ENCODE results near the gene GADD45B.
"Not testable (repeated sequence)": the region's sequence is repeated elsewhere in the genome, so short reads cannot be mapped to it uniquely, and the experiment has no call there.

The GADD45B gene

DNA sequence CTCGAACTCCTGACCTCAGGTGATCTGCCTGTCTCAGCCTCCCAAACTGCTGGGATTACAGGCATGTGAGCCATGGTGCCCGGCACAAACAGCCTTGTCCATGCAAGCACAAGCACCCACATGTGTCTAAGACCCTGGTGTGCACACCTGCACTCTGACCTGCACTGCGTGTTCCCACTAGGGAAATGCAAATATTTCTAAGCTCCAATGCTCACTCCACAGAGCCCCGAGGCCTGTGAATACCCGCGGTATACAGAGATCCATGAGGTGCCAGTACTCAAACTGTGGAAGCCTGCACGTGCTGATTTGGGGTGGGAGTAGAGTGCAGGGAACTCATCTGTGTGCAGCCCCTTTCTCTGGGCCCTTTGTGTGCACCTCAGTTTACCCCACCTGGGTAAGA, 14.7 kb downstream of the GADD45B start:
- no peak for FAIRE-seq

DNA sequence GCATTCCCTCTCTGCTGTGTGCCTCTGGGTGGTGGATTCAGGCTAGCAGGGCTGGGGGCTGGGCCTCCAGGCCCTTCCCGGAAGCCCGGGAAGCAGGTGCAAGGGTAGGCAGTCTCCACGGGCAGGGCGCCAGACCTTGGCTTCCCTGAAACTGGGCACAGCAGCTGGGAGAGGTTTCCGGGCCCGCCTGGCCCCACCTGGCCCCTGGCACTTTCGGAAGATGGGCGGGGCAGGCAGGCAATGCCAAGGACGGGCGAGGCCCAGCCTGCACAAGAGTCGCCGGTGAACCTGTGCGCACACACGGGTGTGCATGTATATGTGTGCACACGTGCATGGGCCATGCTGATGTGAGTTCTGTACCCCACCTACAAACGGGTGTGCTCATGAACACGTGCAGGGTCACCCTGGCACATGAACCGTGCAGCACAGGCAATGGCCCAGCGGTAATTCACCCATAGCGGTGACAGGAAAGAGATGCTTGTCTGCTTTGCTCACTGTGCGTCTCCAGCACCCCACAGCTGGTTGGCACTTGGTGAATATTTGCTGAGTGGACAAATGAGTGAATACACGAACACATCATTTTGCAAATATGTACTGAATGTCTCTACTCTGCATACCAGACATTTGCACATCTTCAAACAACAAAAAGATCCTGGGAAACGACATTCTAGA, 15.3 kb downstream of the GADD45B start:
- FAIRE-seq, result no peak

DNA sequence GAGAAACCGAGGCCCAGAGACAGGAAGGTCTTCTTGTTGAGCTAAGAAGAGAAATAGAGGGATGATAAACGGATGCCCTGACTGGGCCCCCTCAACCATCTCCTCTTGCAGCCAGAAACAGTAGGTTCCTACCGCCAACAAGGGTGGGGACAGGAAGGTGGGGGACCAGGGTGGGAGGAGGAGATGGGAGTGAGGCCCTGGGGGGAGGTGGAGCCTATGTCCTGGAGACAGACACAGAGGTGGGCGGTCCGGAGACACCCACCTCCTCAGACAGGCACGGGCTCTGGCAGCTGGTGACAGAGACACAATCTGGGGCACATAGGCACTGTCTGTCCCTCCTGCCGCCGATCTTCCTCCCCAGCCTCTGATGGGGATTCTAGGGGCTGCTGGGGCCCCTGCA, 16.9 kb downstream of the GADD45B start:
- FAIRE-seq, result no peak

DNA sequence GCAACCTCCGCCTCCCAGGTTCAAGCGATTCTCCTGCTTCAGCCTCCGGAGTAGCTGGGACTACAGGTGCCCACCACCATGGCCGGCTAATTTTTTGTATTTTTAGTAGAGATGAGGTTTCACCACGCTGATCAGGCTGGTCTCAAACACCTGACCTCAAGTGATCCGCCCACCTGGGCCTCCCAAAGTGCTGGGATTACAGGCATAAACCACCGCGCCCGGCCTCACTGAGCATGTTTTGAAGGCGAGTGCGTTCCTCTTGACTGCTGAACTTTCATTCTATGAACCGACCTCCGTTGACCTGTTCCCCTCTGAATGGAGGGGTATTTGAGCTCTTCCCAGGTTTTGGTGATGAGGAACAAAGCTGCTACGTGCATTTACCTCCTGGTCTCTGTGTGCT, 17.5 kb downstream of the GADD45B start:
- not testable (repeated sequence) for FAIRE-seq

DNA sequence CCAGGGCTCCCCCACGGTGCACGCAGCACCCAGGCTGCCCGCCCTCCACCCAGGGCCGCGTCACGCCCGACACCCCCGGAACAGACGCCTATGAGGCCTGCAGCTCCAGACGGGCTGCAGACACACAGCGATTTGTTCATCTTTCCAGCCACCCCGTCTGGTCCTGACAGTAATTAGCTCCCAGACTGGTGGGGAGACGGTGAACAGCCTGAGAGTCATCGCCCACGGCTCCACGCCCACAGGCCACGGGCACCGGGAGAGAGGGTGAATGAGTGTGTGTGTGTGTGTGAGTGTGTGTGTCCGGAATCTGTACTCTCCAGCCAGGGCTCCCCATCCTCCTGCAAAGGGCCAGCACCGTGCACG, 18.1 kb downstream of the GADD45B start:
- FAIRE-seq, result no peak

DNA sequence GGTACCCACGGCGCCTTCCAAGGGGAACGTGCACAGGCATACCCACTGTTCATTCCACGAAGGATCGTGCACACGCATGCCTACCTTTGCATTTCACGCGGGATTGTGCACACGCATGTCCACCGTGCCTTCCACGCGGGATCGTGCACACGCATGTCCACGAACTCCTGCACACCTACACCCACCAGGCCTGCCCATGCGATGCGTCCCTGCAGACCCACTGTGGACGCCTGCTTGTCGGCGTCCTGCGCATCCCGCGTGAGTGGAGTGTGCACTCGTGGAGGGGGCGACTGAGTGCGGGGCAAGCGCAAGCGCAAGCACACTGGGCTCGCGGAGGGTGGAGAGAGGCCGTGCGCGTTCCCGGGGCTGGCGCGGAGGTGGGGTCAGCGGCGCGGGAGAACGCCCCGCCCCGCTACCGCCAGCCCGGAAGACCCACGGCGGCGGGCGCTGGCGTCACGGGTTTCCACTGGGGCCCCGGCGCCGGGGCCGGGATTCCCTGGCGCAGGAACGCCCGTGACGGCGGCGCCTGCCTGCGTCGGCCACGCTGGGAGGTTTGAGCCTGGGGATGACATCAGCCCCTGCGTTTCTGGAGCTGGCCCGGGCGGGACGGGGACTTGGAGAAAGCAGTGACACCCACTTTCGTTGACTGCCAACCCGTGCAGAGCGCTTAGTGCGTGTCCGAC, 18.7 kb downstream of the GADD45B start:
- no peak for FAIRE-seq

DNA sequence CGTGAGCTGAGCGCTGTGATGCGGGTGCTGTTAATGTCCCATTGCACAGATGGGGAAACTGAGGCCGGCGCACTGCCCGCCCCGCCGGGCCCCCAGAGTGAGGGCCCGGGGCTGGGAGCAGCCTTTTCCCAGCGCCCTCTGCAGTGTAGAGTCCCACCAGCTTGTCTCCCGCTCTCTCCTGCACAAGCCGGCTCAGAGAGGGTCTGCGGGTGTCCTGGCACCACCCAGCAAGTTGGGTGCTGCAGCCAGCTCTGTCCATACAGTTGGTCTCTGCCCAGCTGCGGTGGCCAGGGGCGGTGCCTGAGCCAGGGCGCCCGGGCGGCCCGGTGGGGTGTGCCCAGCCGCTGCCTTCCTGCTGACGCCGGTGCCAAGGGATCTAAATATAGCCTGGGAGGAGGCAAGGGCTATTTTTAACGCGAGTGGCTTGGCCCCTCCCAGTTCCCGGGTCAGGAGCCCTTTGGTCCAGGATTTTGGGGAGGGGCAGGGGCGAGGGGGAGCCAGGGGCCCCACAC, 19.3 kb downstream of the GADD45B start:
- no peak for FAIRE-seq

DNA sequence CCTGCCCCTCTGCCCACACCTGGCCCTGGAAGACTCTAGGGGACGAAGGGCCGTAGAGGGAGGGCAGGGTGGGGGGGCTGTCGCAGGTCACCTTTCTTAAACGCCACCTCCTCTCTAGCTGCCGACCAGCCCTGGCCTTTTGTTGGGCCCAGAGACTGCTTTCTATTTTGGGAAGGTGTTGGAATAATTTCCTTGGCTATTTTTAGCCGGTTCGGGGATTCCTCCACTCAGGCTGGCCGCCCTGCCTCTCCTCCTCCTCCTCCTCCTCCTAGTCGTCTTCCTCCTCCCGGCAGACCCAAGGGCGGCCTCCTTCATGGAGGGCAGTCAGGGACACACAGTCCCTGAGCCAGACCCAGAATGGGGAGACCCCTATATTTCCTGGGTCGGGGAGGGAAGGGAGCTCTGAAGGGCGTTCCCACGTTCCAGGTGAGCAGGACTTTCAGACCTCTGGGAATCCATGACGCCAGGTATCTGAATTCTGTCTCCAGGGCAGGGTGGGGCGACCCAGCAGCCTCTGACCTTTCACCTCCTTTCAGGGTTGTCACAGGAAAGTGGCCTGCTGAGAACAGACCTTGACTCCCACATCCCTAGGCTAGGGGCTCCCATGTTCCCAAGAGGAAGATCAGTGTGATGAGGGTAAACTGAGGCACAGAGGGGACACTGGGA, 19.9 kb downstream of the GADD45B start:
- no peak for FAIRE-seq

DNA sequence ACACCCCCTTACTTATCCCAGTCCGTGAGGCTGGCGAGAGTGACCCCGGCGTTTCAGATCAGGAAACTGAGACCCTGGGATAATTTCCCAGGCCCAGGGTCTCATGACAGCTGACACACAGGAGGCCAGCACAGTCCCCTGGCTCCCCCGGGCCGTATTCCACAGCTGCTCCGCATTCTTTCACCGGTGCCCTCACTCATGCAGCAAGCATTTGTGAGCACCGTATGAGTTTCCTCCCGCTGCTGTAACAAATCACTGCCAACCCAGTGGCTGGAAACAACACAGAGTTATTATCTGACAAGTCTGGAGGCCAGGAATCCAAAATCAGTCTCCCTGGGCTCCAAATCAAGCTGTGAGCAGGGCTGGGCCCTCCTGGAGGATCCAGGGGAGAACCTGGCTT, 21.3 kb downstream of the GADD45B start:
- FAIRE-seq, result no peak

DNA sequence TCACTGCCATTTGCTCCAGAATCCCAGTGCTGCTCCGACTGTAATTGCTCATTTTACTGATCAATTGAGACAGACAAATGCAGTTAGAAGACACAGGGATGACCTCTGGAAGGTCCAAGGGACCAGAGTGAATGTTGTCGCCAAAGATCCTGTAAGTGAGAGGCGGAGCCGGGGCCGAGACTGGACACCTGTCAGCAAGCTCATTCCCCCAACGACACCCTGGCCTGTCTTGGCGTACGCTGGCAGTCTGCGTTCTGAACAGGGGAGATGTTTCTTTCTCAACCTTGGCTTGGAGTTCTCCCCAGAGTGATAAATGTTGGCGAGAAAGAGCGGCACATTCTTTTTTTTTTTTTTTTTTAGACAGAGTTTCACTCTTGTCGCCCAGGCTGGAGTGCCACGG, 24.2 kb downstream of the GADD45B start:
- no peak for FAIRE-seq

DNA sequence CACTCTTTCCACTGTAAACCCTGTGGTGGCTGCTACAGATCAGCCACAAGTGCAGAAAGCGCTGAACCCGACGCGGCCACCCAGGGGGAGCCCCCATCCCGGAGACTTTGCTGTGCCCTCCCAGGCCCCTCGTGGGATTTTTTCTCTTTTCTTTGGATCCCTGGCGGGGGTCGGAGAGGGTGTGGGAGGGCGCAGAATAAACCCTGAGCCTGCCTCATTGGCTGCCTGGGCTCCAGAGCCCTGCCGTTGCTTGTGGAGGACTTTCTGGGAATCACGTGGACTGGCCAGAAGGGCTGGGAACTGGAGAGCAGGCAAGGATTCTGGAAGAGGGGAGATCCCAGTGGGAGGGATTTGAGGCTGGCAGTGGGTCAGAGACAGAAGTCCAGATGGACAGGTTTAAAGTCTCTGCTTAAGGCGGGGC, 24.9 kb downstream of the GADD45B start:
- no peak for FAIRE-seq

DNA sequence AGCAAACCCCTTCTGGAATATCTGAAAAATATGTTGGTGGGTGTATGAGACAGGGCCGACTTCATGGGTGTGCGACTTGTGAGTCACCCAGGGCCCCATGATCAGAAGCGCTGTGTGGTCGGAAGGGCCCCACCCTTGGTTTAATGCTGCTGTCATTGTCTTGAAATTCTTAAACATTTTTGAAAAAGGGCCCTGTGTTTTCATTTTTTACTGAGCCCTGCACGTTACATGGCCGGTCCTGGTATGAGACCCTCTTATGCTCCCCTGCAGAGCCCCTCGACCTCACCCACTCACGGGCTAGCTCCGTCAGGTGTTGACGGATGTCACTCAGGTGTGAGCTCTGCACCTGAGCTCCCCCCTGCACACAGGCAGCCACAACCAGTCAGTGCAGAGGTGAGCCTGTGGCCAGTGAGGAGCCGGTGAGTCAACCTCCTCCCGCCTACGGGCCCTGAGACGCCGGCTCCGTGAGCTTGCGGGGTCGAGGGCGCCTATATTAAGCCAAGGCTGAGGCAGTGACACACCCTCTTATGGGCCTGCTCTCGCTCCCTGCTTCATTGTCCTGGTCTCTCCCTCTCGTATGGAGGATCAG, 27.7 kb downstream of the GADD45B start:
- no peak for FAIRE-seq

DNA sequence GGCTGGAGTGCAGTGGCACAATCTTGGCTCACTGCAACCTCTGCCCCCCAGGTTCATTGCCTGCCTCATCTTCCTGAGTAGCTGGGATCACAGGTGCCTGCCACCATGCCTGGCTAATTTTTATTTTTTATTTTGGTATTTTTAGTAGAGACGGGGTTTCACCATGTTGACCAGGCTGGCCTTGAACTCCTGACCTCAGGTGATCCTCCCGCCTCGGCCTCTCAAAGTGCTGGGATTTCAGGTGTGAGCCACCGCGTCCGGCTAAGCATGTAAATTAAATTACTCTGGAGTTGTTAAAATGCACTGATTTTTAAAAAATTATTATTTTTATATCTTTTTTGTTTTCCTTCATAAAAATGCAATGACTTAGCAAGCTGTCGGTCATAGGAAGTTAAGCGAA, 30.7 kb downstream of the GADD45B start:
- not testable (repeated sequence) for FAIRE-seq

DNA sequence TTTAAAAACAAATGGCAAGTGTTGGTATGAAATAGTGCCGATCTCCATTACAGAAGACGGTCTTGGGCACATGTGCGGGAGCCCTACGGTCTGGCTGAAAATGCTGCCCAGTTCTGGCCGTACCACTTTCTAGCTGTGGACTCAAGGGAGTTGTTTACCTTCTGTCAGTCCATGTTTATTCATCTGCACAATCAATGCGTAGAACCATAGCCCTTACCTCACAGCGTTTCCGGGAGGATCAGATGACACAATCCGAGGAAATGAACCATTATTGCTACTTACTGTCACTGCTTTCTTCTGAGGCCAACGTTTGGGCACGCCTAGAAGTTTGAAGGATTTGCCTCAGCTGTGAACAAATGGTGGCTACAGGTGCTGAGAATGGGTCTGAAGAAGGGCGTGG, 31.2 kb downstream of the GADD45B start:
- FAIRE-seq, result peak; percentile 97

DNA sequence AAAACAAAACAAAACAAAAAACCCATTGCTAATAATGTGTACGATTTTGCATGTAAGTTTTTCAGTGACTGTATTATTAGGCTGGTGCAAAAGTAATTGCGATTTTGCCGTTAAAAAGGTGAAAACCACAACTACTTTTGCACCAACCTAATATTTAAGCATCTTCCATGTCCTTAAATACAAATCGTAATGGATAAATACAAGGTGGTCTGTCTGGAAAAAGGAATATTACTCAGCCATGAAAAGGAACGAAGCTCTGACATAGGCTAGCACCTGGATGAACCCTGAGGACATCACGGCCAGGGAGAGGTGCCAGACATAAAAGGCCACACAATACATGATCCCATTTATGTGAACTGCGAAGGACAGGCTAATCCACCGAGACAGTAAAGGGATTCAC, 33.2 kb downstream of the GADD45B start:
- FAIRE-seq, result no peak

DNA sequence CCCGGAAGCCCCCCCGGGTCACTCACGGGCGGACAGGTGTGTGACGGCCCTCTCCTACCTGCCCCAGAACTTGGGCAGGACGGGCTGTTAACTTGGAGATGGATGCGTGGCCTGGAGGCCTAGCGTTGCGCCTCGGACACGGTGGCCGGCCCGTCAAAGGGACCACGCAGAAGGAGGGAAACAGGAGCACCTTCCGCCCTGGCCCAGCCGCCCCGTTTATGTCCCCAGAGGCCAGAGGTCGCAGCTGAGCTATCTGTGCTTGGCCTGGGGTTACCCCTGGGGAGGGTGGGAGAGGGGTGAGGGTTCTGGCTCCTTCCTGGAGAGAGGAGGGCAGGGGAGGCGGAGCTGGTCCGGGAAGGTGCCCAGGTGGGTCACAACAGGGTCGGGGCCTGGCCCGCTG, 35.6 kb downstream of the GADD45B start:
- FAIRE-seq, result no peak

DNA sequence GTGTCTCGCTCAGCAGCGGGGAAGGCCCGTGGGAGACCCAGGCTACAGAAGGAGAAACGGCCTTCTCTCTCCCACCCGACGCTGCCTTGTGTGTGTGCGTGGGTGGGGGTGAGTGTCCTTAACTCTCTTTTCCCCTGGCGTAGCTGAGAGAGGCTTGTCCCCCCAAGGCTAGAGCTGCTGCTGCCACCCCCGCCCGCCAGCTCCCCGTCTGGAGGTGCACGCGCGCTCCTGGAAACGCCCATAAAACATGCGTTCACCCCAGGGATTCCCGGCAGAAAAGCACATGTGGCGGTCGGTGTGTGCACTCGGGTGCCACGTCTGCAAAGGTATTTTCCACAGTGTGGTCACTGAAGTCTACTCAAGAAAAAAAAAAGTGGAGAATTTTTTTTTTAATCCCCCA, 36.1 kb downstream of the GADD45B start:
- no peak for FAIRE-seq

DNA sequence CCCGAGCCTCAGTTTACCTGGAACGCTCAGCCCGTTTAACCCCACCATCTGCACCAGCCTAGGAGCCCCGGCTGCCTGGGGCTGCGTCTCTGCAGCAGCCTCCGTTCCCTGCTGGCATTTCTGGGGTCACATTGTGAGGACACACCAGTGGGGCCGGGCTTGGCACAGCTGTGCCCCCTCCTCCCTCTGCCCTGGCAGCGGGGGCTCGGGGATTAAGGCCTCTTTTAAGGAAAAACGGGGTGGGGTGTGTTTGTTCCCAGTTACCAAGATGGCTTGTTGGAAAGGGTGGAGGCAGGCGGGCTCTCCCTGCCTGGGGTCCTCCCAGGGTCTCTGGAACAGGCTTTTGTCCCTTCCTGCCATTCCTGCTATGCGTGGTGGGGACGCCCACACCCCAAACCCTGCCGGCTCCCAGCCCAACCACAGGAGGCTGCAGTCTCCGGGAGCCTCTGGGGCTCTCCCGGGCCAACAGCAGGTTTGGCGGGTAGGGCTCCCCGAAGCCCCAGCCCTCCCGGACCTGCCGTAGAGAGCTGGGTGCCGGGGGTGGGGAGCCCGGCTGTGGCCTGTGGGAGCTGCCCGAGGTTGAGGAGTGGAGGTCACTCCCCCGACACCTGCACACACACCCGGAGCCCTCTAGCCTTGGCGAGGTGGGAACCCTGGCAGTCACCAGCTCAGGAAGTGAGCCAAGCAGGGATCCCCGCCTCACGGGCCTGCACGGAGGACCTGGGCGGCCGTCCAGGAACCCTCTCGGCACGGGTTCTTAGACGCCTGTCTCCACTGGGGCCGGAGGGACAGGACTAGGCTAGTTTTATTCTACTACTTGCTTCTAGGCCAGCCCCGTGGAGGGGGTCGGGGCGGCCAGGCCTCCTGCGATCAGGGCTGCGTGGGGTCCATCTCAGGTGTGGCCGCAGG, 36.9 kb downstream of the GADD45B start:
- FAIRE-seq, result no peak

DNA sequence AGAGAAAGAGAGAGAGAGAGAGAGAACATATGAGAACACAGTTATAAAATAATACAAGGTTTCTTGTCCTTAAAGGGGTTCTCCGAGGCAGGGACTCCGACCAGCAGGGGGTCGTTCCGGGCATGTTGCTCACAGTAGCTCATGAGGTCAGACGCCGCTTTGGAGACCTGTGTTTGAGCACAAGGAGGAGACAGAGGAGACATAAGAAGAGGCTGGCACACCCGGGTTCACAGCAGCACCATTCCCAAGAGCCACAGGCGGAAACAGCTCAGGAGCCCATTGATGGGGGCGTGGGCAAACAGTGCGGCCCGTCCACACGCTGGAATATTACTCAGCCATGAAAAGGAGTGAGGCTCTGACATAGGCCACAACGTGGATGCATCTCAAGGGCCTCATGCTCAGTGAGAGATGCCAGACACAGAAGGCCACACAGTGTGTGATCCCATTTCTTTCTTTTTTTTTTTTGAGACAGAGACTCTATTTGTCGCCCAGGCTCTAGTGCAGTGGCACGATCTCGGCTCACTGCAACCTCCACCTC, 39.1 kb downstream of the GADD45B start:
- no peak for FAIRE-seq

DNA sequence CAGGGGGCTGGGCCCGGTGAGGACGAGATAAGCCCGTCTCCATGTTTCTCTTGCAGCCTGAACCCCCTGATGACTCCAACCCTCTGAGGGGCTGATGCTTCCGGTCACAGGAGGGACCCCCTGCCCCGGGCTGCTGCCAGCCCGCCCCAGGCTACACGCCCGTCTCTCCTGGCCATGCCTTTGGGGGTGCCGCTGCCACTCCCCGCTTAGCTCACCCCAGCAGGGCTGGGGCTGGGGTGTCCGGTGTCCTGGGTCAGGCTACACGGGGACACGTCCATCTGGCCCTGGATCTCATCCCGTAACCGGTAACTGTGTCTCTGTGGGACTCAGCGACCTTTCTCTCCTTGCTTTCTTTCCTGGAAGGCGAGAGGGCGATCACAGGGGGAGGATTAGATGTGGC, 40.8 kb downstream of the GADD45B start:
- no peak for FAIRE-seq

DNA sequence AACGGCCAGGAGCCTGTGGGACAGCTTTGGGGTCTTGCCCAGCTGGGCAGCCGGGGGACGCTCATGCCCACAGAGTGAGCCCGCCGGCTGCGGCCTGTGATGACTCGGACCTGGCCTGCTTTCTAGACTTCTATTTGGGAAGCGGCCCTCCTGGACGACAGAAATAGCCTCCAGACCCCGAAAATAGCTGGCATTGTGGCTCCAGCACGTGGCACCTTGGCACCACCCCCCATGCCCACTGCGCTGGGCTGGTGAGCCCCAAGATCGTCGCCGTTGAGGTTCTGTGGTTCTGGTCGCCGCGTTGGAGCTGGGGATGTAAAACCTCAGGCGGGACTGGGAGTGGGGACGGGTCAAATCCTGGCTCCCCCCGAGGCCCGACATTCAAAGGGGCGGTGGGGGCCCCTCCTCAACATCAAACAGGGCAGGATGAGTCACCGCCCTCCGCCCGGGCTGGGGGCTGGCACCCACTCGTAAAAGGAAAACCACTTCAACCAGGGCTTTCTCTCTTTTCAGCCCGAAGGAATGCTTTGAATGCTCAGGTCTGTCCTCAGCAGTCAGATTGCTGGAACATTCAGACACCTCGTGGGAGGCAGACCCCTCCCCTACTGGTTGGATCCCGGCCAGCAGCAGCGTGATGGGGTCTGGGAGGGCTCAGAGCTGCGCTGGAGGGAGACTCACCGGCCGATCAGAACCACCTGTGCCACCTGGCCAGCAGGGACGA, 42.1 kb downstream of the GADD45B start:
- no peak for FAIRE-seq

DNA sequence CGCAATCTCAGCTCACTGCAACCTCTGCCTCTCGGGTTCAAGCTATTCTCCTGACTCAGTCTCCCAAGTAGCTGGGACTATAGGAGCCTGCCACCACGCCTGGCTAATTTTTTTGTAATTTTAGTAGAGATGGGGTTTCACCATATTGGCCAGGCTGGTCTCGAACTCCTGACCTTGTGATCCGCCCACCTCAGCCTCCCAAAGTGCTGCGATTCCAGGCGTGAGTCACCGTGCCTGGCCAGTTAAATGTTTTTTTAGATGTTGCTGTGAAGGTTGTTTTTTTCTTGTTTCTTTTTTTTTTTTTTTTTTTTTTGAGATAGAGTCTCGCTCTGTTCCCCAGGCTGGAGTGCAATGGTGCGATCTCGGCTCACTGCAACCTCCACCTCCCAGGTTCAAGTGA, 42.9 kb downstream of the GADD45B start:
- not testable (repeated sequence) for FAIRE-seq

Measured in islet of Langerhans (tissue), 1 donor.